K562 (cell line): Measurements from ENCODE around the gene TLDC2. TPM values are rescaled to one million over a fixed set of nuclear protein-coding genes. Genes with fewer than 3 reads are reported as not detected.
A peak's percentile ranks its signal among the peaks of the same experiment; 100 is the strongest.

ENCODE experiments used
- CBFB ChIP-seq: sonication (generic); formaldehyde crosslinking; IDR thresholded peaks from 2 replicates; pipeline ENCODE4 v1.4.0; 2020; ENCODE audit warnings: mild to moderate bottlenecking, missing genetic modification reagents
- CCAR2 ChIP-seq: fragments of 200-400 bp; formaldehyde crosslinking; IDR thresholded peaks from 2 replicates; pipeline ENCODE4 v1.6.1; 2017; ENCODE audit warnings: mild to moderate bottlenecking, low read depth, low read length
- FOSL1 ChIP-seq: fragments of 200-800 bp; sonication (Bioruptor generic); conservative IDR thresholded peaks from 2 replicates; pipeline ENCODE4 v1.6.1; 2016; ENCODE audit warnings: missing genetic modification characterization, missing compliant biosample characterization
- KLF13 ChIP-seq: fragments of 450-650 bp; IDR thresholded peaks from 2 replicates; pipeline ENCODE4 v1.6.1; 2016; ENCODE audit warnings: missing genetic modification characterization, low read depth, mild to moderate bottlenecking, missing compliant biosample characterization, moderate library complexity, borderline replicate concordance
- RUNX1 ChIP-seq: sonication (generic); IDR thresholded peaks from 2 replicates; pipeline ENCODE4 v1.6.1; 2016; ENCODE audit warnings: antibody characterized with exemption, low read depth
- TBL1XR1 ChIP-seq, 2 experiments: IDR thresholded peaks; 2 replicates each; pipeline ENCODE4 v1.6.1; 2012; ENCODE audit warnings: improper control_type of control experiment in 2 of 2, low read length in 2 of 2, mild to moderate bottlenecking in 1 of 2
- VEZF1 ChIP-seq: fragments of 200-800 bp; sonication (Bioruptor generic); IDR thresholded peaks from 2 replicates; pipeline ENCODE4 v1.6.1; 2017; ENCODE audit warnings: missing genetic modification characterization, missing compliant biosample characterization
- polyA plus RNA-seq, 8 experiments: library from polyadenylated mRNA; depleted of rRNA in 4 of 8; stranded (reverse) in 5 of 8; unstranded in 3 of 8; fragments of >200 nt; fragmentation: Nextera tagmentation in 2 of 8; fragmentation: Illumina TruSeq in 1 of 8; extraction: Ambion mirVana in 2 of 8; extraction: Trizol in 1 of 8; gene quantifications; 2 replicates each; pipeline versions ENCODE4 v1.2.1 to v1.2.3, GENCODE V29; 2011 to 2014; ENCODE audit warnings: inconsistent platforms in 1 of 8, missing spikeins in 1 of 8
- total RNA-seq, 7 experiments: library from RNA; depleted of rRNA in 6 of 7; stranded (reverse); fragments of >200 nt in 6 of 7; fragmentation: Illumina TruSeq in 2 of 7; extraction: Trizol in 2 of 7; gene quantifications; 2 replicates each; pipeline versions ENCODE4 v1.2.1 to v1.2.3, GENCODE V29; 2011 to 2021; ENCODE audit warnings: low replicate concordance in 1 of 7
- TF ChIP-seq, protein P1 (sequence below), 2 experiments: fragments of 450-650 bp in 1 of 2; sonication (generic) in 1 of 2; formaldehyde crosslinking in 1 of 2; IDR thresholded peaks; 2 replicates each; pipeline versions ENCODE4 v1.7.1 to v1.9.0; 2016 to 2022; ENCODE audit warnings: inconsistent platforms in 1 of 2, mild to moderate bottlenecking in 1 of 2, missing genetic modification reagents in 1 of 2
- TF ChIP-seq, protein P2 (sequence below): fragments of 200-800 bp; sonication (Bioruptor generic); IDR thresholded peaks from 2 replicates; pipeline ENCODE4 v1.6.1; 2017; ENCODE audit warnings: missing genetic modification characterization, missing compliant biosample characterization
- TF ChIP-seq, protein P3 (sequence below): sonication (generic); formaldehyde crosslinking; IDR thresholded peaks from 2 replicates; pipeline ENCODE4 v1.8.0; 2023; ENCODE audit warnings: mild to moderate bottlenecking, missing genetic modification reagents

Gene TLDC2
- total and polyA plus RNA-seq, 9 of the 15 experiments (the other 6 are each of a cell fraction or from before 2014, with no cell fraction given): not detected

GRCh38 chr20:36941401-36941835 is 65.5 kb downstream of the TLDC2 start (continued):
- TF ChIP-seq VEZF1 (0 out of 2 replicates have a peak, but pooled peaks have one; percentile 17), RUNX1 (no peak), CBFB (no peak), CCAR2 (no peak), KLF13 (tag) (no peak), TBL1XR1 (IDR thresholded peaks at IDR 0.05; ENCODE audit: low read length in 2 of 2) (no peak), FOSL1 (0 out of 2 replicates have a peak, but pooled peaks have one; percentile 45)
- TF ChIP-seq, protein P1, sequence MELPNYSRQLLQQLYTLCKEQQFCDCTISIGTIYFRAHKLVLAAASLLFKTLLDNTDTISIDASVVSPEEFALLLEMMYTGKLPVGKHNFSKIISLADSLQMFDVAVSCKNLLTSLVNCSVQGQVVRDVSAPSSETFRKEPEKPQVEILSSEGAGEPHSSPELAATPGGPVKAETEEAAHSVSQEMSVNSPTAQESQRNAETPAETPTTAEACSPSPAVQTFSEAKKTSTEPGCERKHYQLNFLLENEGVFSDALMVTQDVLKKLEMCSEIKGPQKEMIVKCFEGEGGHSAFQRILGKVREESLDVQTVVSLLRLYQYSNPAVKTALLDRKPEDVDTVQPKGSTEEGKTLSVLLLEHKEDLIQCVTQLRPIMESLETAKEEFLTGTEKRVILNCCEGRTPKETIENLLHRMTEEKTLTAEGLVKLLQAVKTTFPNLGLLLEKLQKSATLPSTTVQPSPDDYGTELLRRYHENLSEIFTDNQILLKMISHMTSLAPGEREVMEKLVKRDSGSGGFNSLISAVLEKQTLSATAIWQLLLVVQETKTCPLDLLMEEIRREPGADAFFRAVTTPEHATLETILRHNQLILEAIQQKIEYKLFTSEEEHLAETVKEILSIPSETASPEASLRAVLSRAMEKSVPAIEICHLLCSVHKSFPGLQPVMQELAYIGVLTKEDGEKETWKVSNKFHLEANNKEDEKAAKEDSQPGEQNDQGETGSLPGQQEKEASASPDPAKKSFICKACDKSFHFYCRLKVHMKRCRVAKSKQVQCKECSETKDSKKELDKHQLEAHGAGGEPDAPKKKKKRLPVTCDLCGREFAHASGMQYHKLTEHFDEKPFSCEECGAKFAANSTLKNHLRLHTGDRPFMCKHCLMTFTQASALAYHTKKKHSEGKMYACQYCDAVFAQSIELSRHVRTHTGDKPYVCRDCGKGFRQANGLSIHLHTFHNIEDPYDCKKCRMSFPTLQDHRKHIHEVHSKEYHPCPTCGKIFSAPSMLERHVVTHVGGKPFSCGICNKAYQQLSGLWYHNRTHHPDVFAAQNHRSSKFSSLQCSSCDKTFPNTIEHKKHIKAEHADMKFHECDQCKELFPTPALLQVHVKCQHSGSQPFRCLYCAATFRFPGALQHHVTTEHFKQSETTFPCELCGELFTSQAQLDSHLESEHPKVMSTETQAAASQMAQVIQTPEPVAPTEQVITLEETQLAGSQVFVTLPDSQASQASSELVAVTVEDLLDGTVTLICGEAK (IDR thresholded peaks at IDR 0.05): peak; percentile 82
- TF ChIP-seq, protein P1 (CRISPR knock-in tag; IDR thresholded peaks at IDR 0.05): 0 out of 2 replicates have a peak, but pooled peaks have one; percentile 43
- TF ChIP-seq, protein P2, sequence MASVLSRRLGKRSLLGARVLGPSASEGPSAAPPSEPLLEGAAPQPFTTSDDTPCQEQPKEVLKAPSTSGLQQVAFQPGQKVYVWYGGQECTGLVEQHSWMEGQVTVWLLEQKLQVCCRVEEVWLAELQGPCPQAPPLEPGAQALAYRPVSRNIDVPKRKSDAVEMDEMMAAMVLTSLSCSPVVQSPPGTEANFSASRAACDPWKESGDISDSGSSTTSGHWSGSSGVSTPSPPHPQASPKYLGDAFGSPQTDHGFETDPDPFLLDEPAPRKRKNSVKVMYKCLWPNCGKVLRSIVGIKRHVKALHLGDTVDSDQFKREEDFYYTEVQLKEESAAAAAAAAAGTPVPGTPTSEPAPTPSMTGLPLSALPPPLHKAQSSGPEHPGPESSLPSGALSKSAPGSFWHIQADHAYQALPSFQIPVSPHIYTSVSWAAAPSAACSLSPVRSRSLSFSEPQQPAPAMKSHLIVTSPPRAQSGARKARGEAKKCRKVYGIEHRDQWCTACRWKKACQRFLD (CRISPR knock-in tag): no peak
- TF ChIP-seq, protein P3, sequence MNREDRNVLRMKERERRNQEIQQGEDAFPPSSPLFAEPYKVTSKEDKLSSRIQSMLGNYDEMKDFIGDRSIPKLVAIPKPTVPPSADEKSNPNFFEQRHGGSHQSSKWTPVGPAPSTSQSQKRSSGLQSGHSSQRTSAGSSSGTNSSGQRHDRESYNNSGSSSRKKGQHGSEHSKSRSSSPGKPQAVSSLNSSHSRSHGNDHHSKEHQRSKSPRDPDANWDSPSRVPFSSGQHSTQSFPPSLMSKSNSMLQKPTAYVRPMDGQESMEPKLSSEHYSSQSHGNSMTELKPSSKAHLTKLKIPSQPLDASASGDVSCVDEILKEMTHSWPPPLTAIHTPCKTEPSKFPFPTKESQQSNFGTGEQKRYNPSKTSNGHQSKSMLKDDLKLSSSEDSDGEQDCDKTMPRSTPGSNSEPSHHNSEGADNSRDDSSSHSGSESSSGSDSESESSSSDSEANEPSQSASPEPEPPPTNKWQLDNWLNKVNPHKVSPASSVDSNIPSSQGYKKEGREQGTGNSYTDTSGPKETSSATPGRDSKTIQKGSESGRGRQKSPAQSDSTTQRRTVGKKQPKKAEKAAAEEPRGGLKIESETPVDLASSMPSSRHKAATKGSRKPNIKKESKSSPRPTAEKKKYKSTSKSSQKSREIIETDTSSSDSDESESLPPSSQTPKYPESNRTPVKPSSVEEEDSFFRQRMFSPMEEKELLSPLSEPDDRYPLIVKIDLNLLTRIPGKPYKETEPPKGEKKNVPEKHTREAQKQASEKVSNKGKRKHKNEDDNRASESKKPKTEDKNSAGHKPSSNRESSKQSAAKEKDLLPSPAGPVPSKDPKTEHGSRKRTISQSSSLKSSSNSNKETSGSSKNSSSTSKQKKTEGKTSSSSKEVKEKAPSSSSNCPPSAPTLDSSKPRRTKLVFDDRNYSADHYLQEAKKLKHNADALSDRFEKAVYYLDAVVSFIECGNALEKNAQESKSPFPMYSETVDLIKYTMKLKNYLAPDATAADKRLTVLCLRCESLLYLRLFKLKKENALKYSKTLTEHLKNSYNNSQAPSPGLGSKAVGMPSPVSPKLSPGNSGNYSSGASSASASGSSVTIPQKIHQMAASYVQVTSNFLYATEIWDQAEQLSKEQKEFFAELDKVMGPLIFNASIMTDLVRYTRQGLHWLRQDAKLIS (CRISPR knock-in tag): no peak
